ENCODE results near the gene TDRD7.

Gene TDRD7

GRCh38 chr9:97419309-97419867, 7.5 kb downstream of the TDRD7 start:
- H3K4me3 ChIP-seq (ENCODE audit: low read depth, low read length), result no peak overlapping the region
- TF ChIP-seq CTCF (IDR thresholded peaks at IDR 0.05; ENCODE audit: low read depth, low read length, missing control alignments), result no peak
- H3K27ac ChIP-seq, result no peak overlapping the region
- DNase-seq, result peak; percentile 21
- H3K27me3 ChIP-seq (replicated peaks), result no peaks in the 10 kb centered on the region
- no peaks in the 10 kb centered on the region for H3K36me3 ChIP-seq (replicated peaks)
- in situ Hi-C loops (cut with HindIII; ENCODE audit: low pct_ligation_motif_present, low sequenced_read_pairs), result no loop called here

GRCh38 chr9:97425336-97425972, 13.6 kb downstream of the TDRD7 start:
- in situ Hi-C loops (cut with HindIII; ENCODE audit: low pct_ligation_motif_present, low sequenced_read_pairs), result no loop called here
- H3K4me3 ChIP-seq (ENCODE audit: low read depth, low read length), result no peak overlapping the region
- no peak for TF ChIP-seq CTCF (IDR thresholded peaks at IDR 0.05; ENCODE audit: low read depth, low read length, missing control alignments)

GRCh38 chr9:97425973-97426336, 14.1 kb downstream of the TDRD7 start:
- no peaks in the 10 kb centered on the region for H3K36me3 ChIP-seq (replicated peaks)
- TF ChIP-seq CTCF (IDR thresholded peaks at IDR 0.05; ENCODE audit: low read depth, low read length, missing control alignments), result no peak
- in situ Hi-C loops (cut with HindIII; ENCODE audit: low pct_ligation_motif_present, low sequenced_read_pairs), result no loop called here

More at GRCh38 chr9:97425336-97425972, 13.6 kb downstream of the TDRD7 start:
- DNase-seq, result no peak
- no peak overlapping the region for H3K27ac ChIP-seq
- H3K36me3 ChIP-seq (replicated peaks), result no peaks in the 10 kb centered on the region
- H3K27me3 ChIP-seq (replicated peaks), result no peaks in the 10 kb centered on the region

GRCh38 chr9:97427885-97428284, 16.0 kb downstream of the TDRD7 start:
- Histone ChIP-seq H3K4me3 (ENCODE audit: low read depth, low read length) (no peak overlapping the region), H3K27me3 (replicated peaks) (no peaks in the 10 kb centered on the region), H3K36me3 (replicated peaks) (no peaks in the 10 kb centered on the region), H3K27ac (no peak overlapping the region)
- in situ Hi-C loops (cut with HindIII; ENCODE audit: low pct_ligation_motif_present, low sequenced_read_pairs), result no loop called here
- no peak for TF ChIP-seq CTCF (IDR thresholded peaks at IDR 0.05; ENCODE audit: low read depth, low read length, missing control alignments)
- DNase-seq, result no peak

More at GRCh38 chr9:97425973-97426336, 14.1 kb downstream of the TDRD7 start:
- Histone ChIP-seq H3K27ac (no peak overlapping the region), H3K27me3 (replicated peaks) (no peaks in the 10 kb centered on the region), H3K4me3 (ENCODE audit: low read depth, low read length) (no peak overlapping the region)
- no peak for DNase-seq

- no peak overlapping the region for H3K4me3 ChIP-seq (ENCODE audit: low read depth, low read length)
- no peak for TF ChIP-seq CTCF (IDR thresholded peaks at IDR 0.05; ENCODE audit: low read depth, low read length, missing control alignments)
- H3K36me3 ChIP-seq (replicated peaks), result no peaks in the 10 kb centered on the region
Measured at GRCh38 chr9:97430316-97431043, 18.6 kb downstream of the TDRD7 start.

More at GRCh38 chr9:97430316-97431043, 18.6 kb downstream of the TDRD7 start:
- in situ Hi-C loops (cut with HindIII; ENCODE audit: low pct_ligation_motif_present, low sequenced_read_pairs), result no loop called here
- Histone ChIP-seq H3K27me3 (replicated peaks) (no peaks in the 10 kb centered on the region), H3K27ac (no peak overlapping the region)
- no peak for DNase-seq

Measured in brain microvascular endothelial cell (primary cell).